ENCODE data around the gene CERT1. TPM values are rescaled to one million over a fixed set of nuclear protein-coding genes. Genes with fewer than 3 reads are reported as not detected.

CERT1 gene
- total and polyA plus RNA-seq, 2 experiments from 2014 or later: 15.6 to 42.0 TPM

DNA sequence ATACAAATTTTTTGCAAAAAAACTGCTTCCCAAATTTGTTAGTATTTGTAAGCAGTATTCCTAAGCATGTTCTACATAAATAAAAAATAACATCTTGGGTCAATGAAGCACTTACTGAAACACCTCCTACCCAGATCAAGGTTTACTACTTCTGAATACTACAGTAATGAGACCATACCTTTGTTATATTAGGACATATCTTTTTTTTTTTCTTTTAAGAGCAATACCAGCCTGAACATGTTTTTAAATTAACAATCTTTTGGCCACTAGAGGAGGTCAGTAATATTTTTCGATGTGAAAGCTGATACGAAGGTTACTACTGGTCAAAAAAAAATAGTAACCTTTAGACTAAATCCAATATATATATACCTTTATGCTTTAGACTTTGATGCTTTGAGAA, 72.7 kb downstream of the CERT1 start:
- H3K36me3 ChIP-seq (replicated peaks; ENCODE audit: insufficient read depth, low read depth): no peaks in the 10 kb centered on the region
- H3K79me2 ChIP-seq: peaks cover 19% of the 10 kb centered on the region
- H3K9me2 ChIP-seq (replicated peaks; ENCODE audit: insufficient read depth): no peaks in the 10 kb centered on the region
- no peaks in the 10 kb centered on the region for H3K9me3 ChIP-seq (ENCODE audit: low read depth)
- H3K4me3 ChIP-seq: no peak overlapping the region
- no peak for DNase-seq (ENCODE audit: low spot score)
- 97% methylated on average over 2 of the region's 2 CpGs for WGBS (ENCODE audit: low lambda C conversion rate, missing lambda C conversion rate)
- no peak overlapping the region for H2AFZ ChIP-seq
- H3K4me2 ChIP-seq: no peak overlapping the region
- no peak overlapping the region for H3K27ac ChIP-seq
- H3K4me1 ChIP-seq (ENCODE audit: insufficient read depth): no peaks in the 10 kb centered on the region
- TF ChIP-seq, protein P1, sequence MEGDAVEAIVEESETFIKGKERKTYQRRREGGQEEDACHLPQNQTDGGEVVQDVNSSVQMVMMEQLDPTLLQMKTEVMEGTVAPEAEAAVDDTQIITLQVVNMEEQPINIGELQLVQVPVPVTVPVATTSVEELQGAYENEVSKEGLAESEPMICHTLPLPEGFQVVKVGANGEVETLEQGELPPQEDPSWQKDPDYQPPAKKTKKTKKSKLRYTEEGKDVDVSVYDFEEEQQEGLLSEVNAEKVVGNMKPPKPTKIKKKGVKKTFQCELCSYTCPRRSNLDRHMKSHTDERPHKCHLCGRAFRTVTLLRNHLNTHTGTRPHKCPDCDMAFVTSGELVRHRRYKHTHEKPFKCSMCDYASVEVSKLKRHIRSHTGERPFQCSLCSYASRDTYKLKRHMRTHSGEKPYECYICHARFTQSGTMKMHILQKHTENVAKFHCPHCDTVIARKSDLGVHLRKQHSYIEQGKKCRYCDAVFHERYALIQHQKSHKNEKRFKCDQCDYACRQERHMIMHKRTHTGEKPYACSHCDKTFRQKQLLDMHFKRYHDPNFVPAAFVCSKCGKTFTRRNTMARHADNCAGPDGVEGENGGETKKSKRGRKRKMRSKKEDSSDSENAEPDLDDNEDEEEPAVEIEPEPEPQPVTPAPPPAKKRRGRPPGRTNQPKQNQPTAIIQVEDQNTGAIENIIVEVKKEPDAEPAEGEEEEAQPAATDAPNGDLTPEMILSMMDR (IDR thresholded peaks at IDR 0.05; ENCODE audit: poor library complexity): no peak
- TF ChIP-seq EZH2phosphoT487 (IDR thresholded peaks at IDR 0.05; ENCODE audit: low read depth, severe bottlenecking, unreplicated experiment) (no peak), EZH2 (IDR thresholded peaks at IDR 0.05; ENCODE audit: borderline replicate concordance) (no peak)
- peaks cover 4% of the 10 kb centered on the region for H4K20me1 ChIP-seq (ENCODE audit: insufficient read depth, poor library complexity, severe bottlenecking)
- no peaks in the 10 kb centered on the region for H3K27me3 ChIP-seq

DNA sequence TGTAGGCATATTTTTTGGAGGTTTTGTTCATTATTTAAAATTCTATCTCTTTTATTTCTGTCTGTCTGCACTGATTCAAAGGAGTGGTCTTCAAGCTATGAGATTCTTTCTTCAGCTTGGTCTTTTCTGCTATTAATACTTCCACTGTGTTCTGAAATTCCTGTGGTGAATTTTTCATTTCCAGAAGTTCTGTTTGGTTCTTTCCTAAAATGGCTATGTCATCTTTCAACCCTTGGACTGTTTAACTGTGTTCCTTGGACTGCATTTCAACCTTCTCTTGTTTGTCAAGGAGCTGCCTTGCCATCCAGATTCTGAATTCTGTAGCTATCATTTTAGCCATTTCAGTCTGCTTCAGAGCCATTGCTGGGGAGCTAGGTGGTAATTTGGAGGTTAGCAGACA, 76.3 kb downstream of the CERT1 start:
- Histone ChIP-seq H3K9me2 (replicated peaks; ENCODE audit: insufficient read depth) (no peaks in the 10 kb centered on the region), H3K4me2 (no peak overlapping the region), H3K4me1 (ENCODE audit: insufficient read depth) (no peaks in the 10 kb centered on the region), H3K27ac (no peak overlapping the region), H3K36me3 (replicated peaks; ENCODE audit: insufficient read depth, low read depth) (no peaks in the 10 kb centered on the region), H3K4me3 (no peak overlapping the region), H2AFZ (no peak overlapping the region), H3K79me2 (peaks cover 11% of the 10 kb centered on the region), H3K27me3 (no peaks in the 10 kb centered on the region), H3K9me3 (ENCODE audit: low read depth) (no peaks in the 10 kb centered on the region), H4K20me1 (ENCODE audit: insufficient read depth, poor library complexity, severe bottlenecking) (peaks cover 4% of the 10 kb centered on the region)
- no peak for TF ChIP-seq EZH2 (IDR thresholded peaks at IDR 0.05; ENCODE audit: borderline replicate concordance)
- TF ChIP-seq EZH2phosphoT487 (IDR thresholded peaks at IDR 0.05; ENCODE audit: low read depth, severe bottlenecking, unreplicated experiment): no peak
- TF ChIP-seq, protein P1 (IDR thresholded peaks at IDR 0.05; ENCODE audit: poor library complexity): no peak
- no peak for DNase-seq (ENCODE audit: low spot score)

DNA sequence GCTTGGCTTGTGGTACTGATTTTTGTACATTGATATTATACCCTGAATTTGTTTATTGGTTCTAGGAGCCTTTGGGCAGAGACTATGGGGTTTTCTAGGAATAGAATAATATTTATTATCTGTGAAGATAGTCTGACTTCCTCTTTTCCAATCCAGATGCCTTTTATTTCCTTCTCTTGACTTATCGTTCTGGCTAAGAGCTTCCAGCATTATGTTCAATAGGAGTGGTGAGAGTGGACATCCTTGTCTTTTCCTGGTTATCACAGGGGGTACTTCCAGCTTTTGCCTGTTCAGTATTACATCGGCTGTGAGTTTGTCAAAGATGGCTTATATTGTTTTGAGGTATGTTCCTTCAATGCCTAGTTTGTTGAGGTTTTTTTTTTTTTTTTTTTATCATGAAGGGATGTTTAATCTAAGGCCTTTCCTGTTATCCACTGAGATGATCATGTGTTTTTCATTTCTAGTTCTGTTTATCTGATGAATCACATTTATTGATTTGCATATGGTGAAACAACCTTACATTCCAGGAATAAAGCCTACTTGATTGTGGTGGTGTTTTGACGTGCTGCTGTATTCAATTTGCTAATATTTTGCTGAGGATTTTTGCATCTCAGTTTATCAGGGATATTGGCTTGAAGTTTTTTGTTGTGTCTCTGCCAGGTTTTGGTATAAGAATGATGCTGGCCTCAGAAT, 77.5 kb downstream of the CERT1 start:
- no peak for DNase-seq (ENCODE audit: low spot score)
- Histone ChIP-seq H3K4me1 (ENCODE audit: insufficient read depth) (no peaks in the 10 kb centered on the region), H3K9me2 (replicated peaks; ENCODE audit: insufficient read depth) (no peaks in the 10 kb centered on the region), H3K27ac (no peak overlapping the region), H3K9me3 (ENCODE audit: low read depth) (no peaks in the 10 kb centered on the region), H3K27me3 (no peaks in the 10 kb centered on the region), H4K20me1 (ENCODE audit: insufficient read depth, poor library complexity, severe bottlenecking) (peaks cover 4% of the 10 kb centered on the region), H3K36me3 (replicated peaks; ENCODE audit: insufficient read depth, low read depth) (no peaks in the 10 kb centered on the region), H3K79me2 (peaks cover 3% of the 10 kb centered on the region), H3K4me3 (no peak overlapping the region), H3K4me2 (no peak overlapping the region), H2AFZ (no peak overlapping the region)
- TF ChIP-seq EZH2 (IDR thresholded peaks at IDR 0.05; ENCODE audit: borderline replicate concordance) (no peak), EZH2phosphoT487 (IDR thresholded peaks at IDR 0.05; ENCODE audit: low read depth, severe bottlenecking, unreplicated experiment) (no peak)
- TF ChIP-seq, protein P1 (IDR thresholded peaks at IDR 0.05; ENCODE audit: poor library complexity): no peak
- WGBS (ENCODE audit: low lambda C conversion rate, missing lambda C conversion rate): 99% methylated on average over 3 of the region's 3 CpGs
